Endothelial cell of umbilical vein (primary cell): ENCODE results near the gene DGAT2. TPM values are rescaled to one million over a fixed set of nuclear protein-coding genes. Genes with fewer than 3 reads are reported as not detected.

Experiments
- BruUV-seq: library from RNA; stranded (reverse); fragments of 400-500 nt; replicated peaks from 2 replicates; lab custom pipeline; 2021; lab: Mats Ljungman, UMichigan
- CTCF ChIA-PET: fragments of 300-600, 350-600 bp; sonication (Branson Sonifier 250); formaldehyde crosslinking; loops from one replicate; lab custom pipeline; 2021; ENCODE audit warnings: antibody characterized with exemption, inconsistent platforms; lab: Charles Lee
- POLR2A ChIA-PET: fragments of 300-600, 350-600 bp; sonication (Branson Sonifier 250); formaldehyde crosslinking; loops from one replicate; lab custom pipeline; 2021; ENCODE audit warnings: antibody characterized with exemption, inconsistent platforms; lab: Charles Lee
- DNase-seq: peaks from one replicate; pipeline ENCODE4 v3.0.0-alpha.2; 2011; ENCODE audit warnings: low read depth, low spot score
- FAIRE-seq: peaks from 2 replicates; lab custom pipeline; 2011; peaks lifted over from hg19 to GRCh38; lab: Jason Lieb, UNC
- H2AFZ ChIP-seq: 2 replicates; pipeline ENCODE4 v1.6.0; 2012; ENCODE audit warnings: low read depth, low read length, control low read depth, inconsistent platforms
- H3K27ac ChIP-seq: 2 replicates; pipeline ENCODE4 v1.5.1; 2011; ENCODE audit warnings: low read depth, mild to moderate bottlenecking, control low read depth, low read length, moderate library complexity; ENCODE audit not compliant: insufficient read depth
- H3K27me3 ChIP-seq, 2 experiments: 2 replicates each; pipeline versions ENCODE4 v1.6.0 to v1.6.1; 2011; ENCODE audit warnings: low read length in 2 of 2, mixed read lengths in 1 of 2; ENCODE audit not compliant: control insufficient read depth in 2 of 2, insufficient read depth in 2 of 2
- H3K36me3 ChIP-seq, 2 experiments: 2 replicates in 1 of 2; 3 replicates in 1 of 2; pipeline ENCODE4 v1.5.1; 2011; ENCODE audit warnings: low read length in 2 of 2, mild to moderate bottlenecking in 1 of 2, moderate library complexity in 1 of 2; ENCODE audit not compliant: control insufficient read depth in 2 of 2, insufficient read depth in 2 of 2; ENCODE audit errors: extremely low read depth in 1 of 2
- H3K4me1 ChIP-seq: 3 replicates; pipeline ENCODE4 v1.5.1; 2011; ENCODE audit warnings: mild to moderate bottlenecking, low read length; ENCODE audit not compliant: control insufficient read depth, insufficient read depth; ENCODE audit errors: extremely low read depth
- H3K4me2 ChIP-seq: 2 replicates; pipeline ENCODE4 v1.6.1; 2011; ENCODE audit warnings: low read length, control low read depth, mixed read lengths; ENCODE audit not compliant: insufficient read depth
- H3K4me3 ChIP-seq, 3 experiments: fragments of 200-600 bp in 1 of 3; sonication (generic), shearing (Covaris generic) in 1 of 3; replicated peaks in 1 of 3; 2 replicates each; pipeline ENCODE4 v1.5.1; 2011 to 2016; ENCODE audit warnings: control low read depth in 3 of 3, low read length in 3 of 3, mild to moderate bottlenecking in 2 of 3, inconsistent platforms in 1 of 3, low read depth in 1 of 3, moderate library complexity in 1 of 3; ENCODE audit not compliant: insufficient read depth in 1 of 3
- H3K79me2 ChIP-seq: 2 replicates; pipeline ENCODE4 v1.6.0; 2012; ENCODE audit warnings: low read length, inconsistent platforms; ENCODE audit not compliant: control insufficient read depth, insufficient read depth
- H3K9ac ChIP-seq: replicated peaks from 2 replicates; pipeline ENCODE3; 2011; ENCODE audit warnings: low read length, control low read depth; ENCODE audit not compliant: insufficient read depth; ENCODE audit errors: extremely low read depth
- H3K9me1 ChIP-seq: replicated peaks from 3 replicates; pipeline ENCODE4 v1.6.0; 2011; ENCODE audit warnings: mild to moderate bottlenecking, low read length; ENCODE audit not compliant: control insufficient read depth, insufficient read depth; ENCODE audit errors: extremely low read depth
- H3K9me3 ChIP-seq: replicated peaks from 2 replicates; pipeline ENCODE4 v1.5.1; 2012; ENCODE audit warnings: low read length, inconsistent platforms; ENCODE audit not compliant: control insufficient read depth, insufficient read depth
- H4K20me1 ChIP-seq: replicated peaks from 2 replicates; pipeline ENCODE3; 2011; ENCODE audit warnings: mild to moderate bottlenecking, low read length; ENCODE audit not compliant: control insufficient read depth, insufficient read depth; ENCODE audit errors: extremely low read depth
- EZH2 ChIP-seq: IDR thresholded peaks from 2 replicates; pipeline ENCODE4 v1.6.1; 2012; ENCODE audit warnings: borderline replicate concordance, low read depth, mild to moderate bottlenecking, moderate library complexity, low read length, inconsistent platforms; ENCODE audit not compliant: severe bottlenecking
- FOS ChIP-seq: IDR thresholded peaks from 2 replicates; pipeline ENCODE4 v1.6.1; 2011; ENCODE audit warnings: mild to moderate bottlenecking, low read length, moderate library complexity, borderline replicate concordance; ENCODE audit not compliant: insufficient read depth
- GATA2 ChIP-seq: IDR thresholded peaks from 2 replicates; pipeline ENCODE4 v1.7.0; 2011; ENCODE audit warnings: low read depth, mild to moderate bottlenecking, moderate library complexity, mixed read lengths, low read length; ENCODE audit not compliant: insufficient read length, insufficient read depth
- JUN ChIP-seq: IDR thresholded peaks from 2 replicates; pipeline ENCODE4 v1.6.1; 2011; ENCODE audit warnings: borderline replicate concordance, low read depth; ENCODE audit not compliant: insufficient read length, insufficient read depth
- MAX ChIP-seq: IDR thresholded peaks from 2 replicates; pipeline ENCODE4 v1.6.1; 2011; ENCODE audit not compliant: insufficient read depth, insufficient read length
- MYC ChIP-seq: IDR thresholded peaks from one replicate; pipeline ENCODE4 v1.6.1; 2011; ENCODE audit warnings: mild to moderate bottlenecking, low read depth, low read length
- POLR2A ChIP-seq: IDR thresholded peaks from 2 replicates; pipeline ENCODE4 v1.6.1; 2012; ENCODE audit warnings: low read depth, mild to moderate bottlenecking, control low read depth, low read length
- POLR2AphosphoS5 ChIP-seq: IDR thresholded peaks from 2 replicates; pipeline ENCODE4 v1.6.1; 2012; ENCODE audit warnings: low read depth, mild to moderate bottlenecking, control low read depth, low read length, moderate library complexity; ENCODE audit not compliant: insufficient read depth
- dilution Hi-C: fragments of 300-500 bp; cut with MboI; formaldehyde crosslinking; loops from one replicate; pipeline ENCODE4 v1.15.0; 2019; ENCODE audit warnings: low sequenced_read_pairs; ENCODE audit not compliant: extremely low pct_ligation_motif_present
- intact Hi-C: fragments of 100-400 bp; cut with micrococcal nuclease; formaldehyde crosslinking; loops from one replicate; pipeline ENCODE4 v1.10.0; 2022
- polyA plus RNA-seq, 4 experiments: library from polyadenylated mRNA; depleted of rRNA in 3 of 4; stranded (reverse) in 3 of 4; unstranded in 1 of 4; fragments of >200 nt; gene quantifications; 2 replicates each; pipeline versions ENCODE4 v1.2.1 to v1.2.3, GENCODE V29; 2011 to 2012; ENCODE audit warnings: missing spikeins in 1 of 4
- total RNA-seq: library from RNA; stranded (reverse); gene quantifications from 2 replicates; pipeline ENCODE4 v1.2.3, GENCODE V29; 2021
- TF ChIP-seq, protein P1 (sequence below), 2 donors: IDR thresholded peaks; 1 replicate in 1 of 2; 2 replicates in 1 of 2; pipeline ENCODE4 v1.5.1; 2011; ENCODE audit warnings: low read length in 2 of 2, mild to moderate bottlenecking in 2 of 2, moderate library complexity in 2 of 2, control low read depth in 1 of 2, inconsistent platforms in 1 of 2, low read depth in 1 of 2; ENCODE audit not compliant: insufficient read depth in 1 of 2; ENCODE audit errors: extremely low read depth in 1 of 2

Gene DGAT2
- total and polyA plus RNA-seq, 2 donors (not counting 3 experiments of a cell fraction or from before 2014, with no cell fraction given) = 0.55 to 0.79 TPM

- Histone ChIP-seq H3K9me3 (no peaks in the 10 kb centered on the region), H3K79me2 (no peaks in the 10 kb centered on the region), H3K36me3 (no peaks in the 10 kb centered on the region), H3K9me1 (no peaks in the 10 kb centered on the region), H3K27ac (no peak overlapping the region), H3K4me2 (no peak overlapping the region), H3K9ac (no peak overlapping the region), H2AFZ (no peak overlapping the region), H3K4me3 (no peak overlapping the region), H3K27me3 (no peaks in the 10 kb centered on the region), H3K4me1 (no peaks in the 10 kb centered on the region), H4K20me1 (no peaks in the 10 kb centered on the region)
- dilution Hi-C loops = no loop called here
- intact Hi-C loops = loop anchor here (1.0 to 2.0 kb wide), 5 partner anchors 10 to 516 kb away; no protein-coding TSS in a partner anchor
- DNase-seq (peak; percentile 84), FAIRE-seq (peak; percentile 91)
- ChIA-PET POLR2A (no interaction called here), CTCF (interaction anchor here (0.6 to 6.6 kb wide), 45 partner anchors 9 to 1244 kb away, joined by 3 to 266 read pairs (median 4); partner anchors contain the start of gene UVRAG)
- no TSS peak for BruUV-seq
- TF ChIP-seq, protein P1, sequence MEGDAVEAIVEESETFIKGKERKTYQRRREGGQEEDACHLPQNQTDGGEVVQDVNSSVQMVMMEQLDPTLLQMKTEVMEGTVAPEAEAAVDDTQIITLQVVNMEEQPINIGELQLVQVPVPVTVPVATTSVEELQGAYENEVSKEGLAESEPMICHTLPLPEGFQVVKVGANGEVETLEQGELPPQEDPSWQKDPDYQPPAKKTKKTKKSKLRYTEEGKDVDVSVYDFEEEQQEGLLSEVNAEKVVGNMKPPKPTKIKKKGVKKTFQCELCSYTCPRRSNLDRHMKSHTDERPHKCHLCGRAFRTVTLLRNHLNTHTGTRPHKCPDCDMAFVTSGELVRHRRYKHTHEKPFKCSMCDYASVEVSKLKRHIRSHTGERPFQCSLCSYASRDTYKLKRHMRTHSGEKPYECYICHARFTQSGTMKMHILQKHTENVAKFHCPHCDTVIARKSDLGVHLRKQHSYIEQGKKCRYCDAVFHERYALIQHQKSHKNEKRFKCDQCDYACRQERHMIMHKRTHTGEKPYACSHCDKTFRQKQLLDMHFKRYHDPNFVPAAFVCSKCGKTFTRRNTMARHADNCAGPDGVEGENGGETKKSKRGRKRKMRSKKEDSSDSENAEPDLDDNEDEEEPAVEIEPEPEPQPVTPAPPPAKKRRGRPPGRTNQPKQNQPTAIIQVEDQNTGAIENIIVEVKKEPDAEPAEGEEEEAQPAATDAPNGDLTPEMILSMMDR (IDR thresholded peaks at IDR 0.05; ENCODE audit: extremely low read depth in 1 of 2, insufficient read depth in 1 of 2, low read depth in 1 of 2, low read length in 2 of 2) = peak; percentile 87 to 90
- TF ChIP-seq POLR2A (no peak), MYC (no peak)
Observed at GRCh38 chr11:75802913-75803820, 34.6 kb downstream of the DGAT2 start.

DNA sequence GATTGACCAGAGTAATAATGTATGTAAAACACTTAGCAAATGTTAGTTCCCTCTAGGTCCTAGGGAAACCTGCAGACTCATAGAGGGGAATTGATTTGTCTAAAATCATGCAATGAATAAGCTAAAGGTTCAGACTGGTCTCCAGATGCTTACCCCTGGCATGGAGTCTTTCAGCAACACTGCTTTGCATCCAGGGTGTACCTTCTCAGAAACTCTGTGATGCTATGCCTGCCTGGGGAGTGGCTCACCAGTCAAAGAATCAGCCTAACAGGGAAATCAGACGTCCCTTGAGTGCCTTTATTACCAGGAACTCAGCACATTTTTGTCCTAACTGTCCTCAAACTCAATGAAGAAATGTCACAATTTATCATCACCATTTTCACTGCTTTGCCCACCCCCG is 40.5 kb downstream of the DGAT2 start:
- H3K27ac ChIP-seq = no peak overlapping the region
- FAIRE-seq (peak; percentile 21), DNase-seq (no peak)
- H3K9ac ChIP-seq = no peak overlapping the region
- H3K4me1 ChIP-seq = peaks cover 16% of the 10 kb centered on the region
- no peaks in the 10 kb centered on the region for H3K9me1 ChIP-seq
- H3K9me3 ChIP-seq = no peaks in the 10 kb centered on the region
- H3K4me3 ChIP-seq = no peak overlapping the region
- no peak overlapping the region for H3K4me2 ChIP-seq
- TF ChIP-seq MYC (no peak), FOS (no peak), POLR2A (no peak), POLR2AphosphoS5 (no peak), EZH2 (no peak), MAX (no peak), JUN (no peak), GATA2 (no peak)
- TF ChIP-seq, protein P1 (IDR thresholded peaks at IDR 0.05; ENCODE audit: extremely low read depth in 1 of 2, insufficient read depth in 1 of 2, low read depth in 1 of 2, low read length in 2 of 2) = no peak
- ChIA-PET CTCF (interaction anchor here (1.6 to 5.9 kb wide), 2 partner anchors 42 to 58 kb away, joined by 5 to 55 read pairs; no protein-coding TSS in a partner anchor), POLR2A (no interaction called here)
- no peaks in the 10 kb centered on the region for H3K27me3 ChIP-seq
- H4K20me1 ChIP-seq = no peaks in the 10 kb centered on the region
- intact Hi-C loops = no loop called here
- H3K79me2 ChIP-seq = no peaks in the 10 kb centered on the region
- H3K36me3 ChIP-seq = no peaks in the 10 kb centered on the region
- no peak overlapping the region for H2AFZ ChIP-seq
- dilution Hi-C loops = no loop called here
- BruUV-seq = no TSS peak
